ENCODE results near the gene DCLRE1A. TPM values are rescaled to one million over a fixed set of nuclear protein-coding genes. Genes with fewer than 3 reads are reported as not detected.
"Not testable (repeated sequence)": the region's sequence is repeated elsewhere in the genome, so short reads cannot be mapped to it uniquely, and the experiment has no call there.

Gene DCLRE1A
- total RNA-seq, 1 donor from 2014 or later: 0.21 TPM

GRCh38 chr10:113823389-113823788 is 30.5 kb downstream of the DCLRE1A start:
- Histone ChIP-seq H3K36me3 (no peaks in the 10 kb centered on the region), H3K9me3 (no peaks in the 10 kb centered on the region), H3K4me1 (no peaks in the 10 kb centered on the region), H3K27ac (no peak overlapping the region), H3K4me3 (no peak overlapping the region), H3K27me3 (no peaks in the 10 kb centered on the region)
- no peak for TF ChIP-seq CTCF (IDR thresholded peaks at IDR 0.05)
- no peak for DNase-seq (ENCODE audit: low spot score in 2 of 2)
- intact Hi-C loops (cut with DNase I): no loop called here

- H3K9me3 ChIP-seq: no peaks in the 10 kb centered on the region
- H3K27me3 ChIP-seq: no peaks in the 10 kb centered on the region
- TF ChIP-seq CTCF (IDR thresholded peaks at IDR 0.05): no peak
- intact Hi-C loops (cut with DNase I): no loop called here
- no peak overlapping the region for H3K4me3 ChIP-seq
- H3K36me3 ChIP-seq: no peaks in the 10 kb centered on the region
- no peak for DNase-seq (ENCODE audit: low spot score in 2 of 2)
- no peak overlapping the region for H3K27ac ChIP-seq
- H3K4me1 ChIP-seq: no peaks in the 10 kb centered on the region
Observed at GRCh38 chr10:113822174-113822573, 31.7 kb downstream of the DCLRE1A start.

- H3K36me3 ChIP-seq; DNase-seq (ENCODE audit: low spot score in 2 of 2); H3K4me3 ChIP-seq; H3K4me1 ChIP-seq; H3K9me3 ChIP-seq; intact Hi-C loops (cut with DNase I); H3K27me3 ChIP-seq; H3K27ac ChIP-seq: not testable (repeated sequence)
Observed at GRCh38 chr10:113821306-113821705, 32.6 kb downstream of the DCLRE1A start.

GRCh38 chr10:113820507-113820906 is 33.4 kb downstream of the DCLRE1A start:
- no peak overlapping the region for H3K4me3 ChIP-seq
- H3K36me3 ChIP-seq: no peaks in the 10 kb centered on the region
- H3K27ac ChIP-seq: no peak overlapping the region
- no peak for DNase-seq (ENCODE audit: low spot score in 2 of 2)
- no peaks in the 10 kb centered on the region for H3K4me1 ChIP-seq
- intact Hi-C loops (cut with DNase I): no loop called here
- no peaks in the 10 kb centered on the region for H3K9me3 ChIP-seq
- no peak for TF ChIP-seq CTCF (IDR thresholded peaks at IDR 0.05)
- H3K27me3 ChIP-seq: no peaks in the 10 kb centered on the region

GRCh38 chr10:113819989-113820388 is 33.9 kb downstream of the DCLRE1A start:
- Histone ChIP-seq H3K9me3 (no peaks in the 10 kb centered on the region), H3K4me3 (no peak overlapping the region), H3K27ac (no peak overlapping the region), H3K36me3 (no peaks in the 10 kb centered on the region), H3K4me1 (no peaks in the 10 kb centered on the region), H3K27me3 (no peaks in the 10 kb centered on the region)
- intact Hi-C loops (cut with DNase I): no loop called here
- TF ChIP-seq CTCF (IDR thresholded peaks at IDR 0.05): no peak
- DNase-seq (ENCODE audit: low spot score in 2 of 2): no peak

GRCh38 chr10:113814700-113815099 is 39.2 kb downstream of the DCLRE1A start:
- H3K27ac ChIP-seq; DNase-seq (ENCODE audit: low spot score in 2 of 2); H3K4me3 ChIP-seq; H3K36me3 ChIP-seq; H3K4me1 ChIP-seq; intact Hi-C loops (cut with DNase I); H3K27me3 ChIP-seq; H3K9me3 ChIP-seq: not testable (repeated sequence)

GRCh38 chr10:113808168-113808567 is 45.7 kb downstream of the DCLRE1A start:
- H3K27ac ChIP-seq: no peak overlapping the region
- no peaks in the 10 kb centered on the region for H3K36me3 ChIP-seq
- no peaks in the 10 kb centered on the region for H3K9me3 ChIP-seq
- no peaks in the 10 kb centered on the region for H3K27me3 ChIP-seq
- DNase-seq (ENCODE audit: low spot score in 2 of 2): no peak
- no peak overlapping the region for H3K4me3 ChIP-seq
- TF ChIP-seq CTCF (IDR thresholded peaks at IDR 0.05): no peak
- intact Hi-C loops (cut with DNase I): no loop called here
- no peaks in the 10 kb centered on the region for H3K4me1 ChIP-seq
